GM19397 (cell line): ENCODE results near the gene PLXNA1.

Experiments used
- ATAC-seq: cut with Tn5 transposase; IDR thresholded peaks from one replicate; pipeline ENCODE4 v1.9.1; 2021; ENCODE audit warnings: mild to moderate bottlenecking, moderate library complexity; ENCODE audit not compliant: unreplicated experiment

Gene PLXNA1

GRCh38 chr3:126952983-126953660, 29.8 kb upstream of the PLXNA1 start:
- ATAC-seq: no peak

- ATAC-seq: peak; percentile 53
Observed at GRCh38 chr3:126954141-126954842, 28.6 kb upstream of the PLXNA1 start.

- peak; percentile 75 for ATAC-seq
Observed at GRCh38 chr3:126955004-126955790, 27.7 kb upstream of the PLXNA1 start.

GRCh38 chr3:126956361-126956760, 26.6 kb upstream of the PLXNA1 start:
- ATAC-seq: no peak

- no peak for ATAC-seq
Observed at GRCh38 chr3:126956866-126957650, 25.9 kb upstream of the PLXNA1 start.

GRCh38 chr3:126957776-126958637, 24.9 kb upstream of the PLXNA1 start:
- ATAC-seq: no peak

- no peak for ATAC-seq
Observed at GRCh38 chr3:126958638-126959085, 24.3 kb upstream of the PLXNA1 start.

- no peak for ATAC-seq
Observed at GRCh38 chr3:126959136-126959920, 23.6 kb upstream of the PLXNA1 start.

- ATAC-seq: no peak
Observed at GRCh38 chr3:126959921-126960603, 22.9 kb upstream of the PLXNA1 start.

GRCh38 chr3:126960604-126960995, 22.3 kb upstream of the PLXNA1 start:
- ATAC-seq: no peak

- ATAC-seq: no peak
Observed at GRCh38 chr3:126961191-126961790, 21.6 kb upstream of the PLXNA1 start.

- ATAC-seq: no peak
Observed at GRCh38 chr3:126961791-126962461, 21.0 kb upstream of the PLXNA1 start.

GRCh38 chr3:126962756-126963155, 20.2 kb upstream of the PLXNA1 start:
- ATAC-seq: no peak

GRCh38 chr3:126963261-126964190, 19.4 kb upstream of the PLXNA1 start:
- no peak for ATAC-seq

- ATAC-seq: no peak
Observed at GRCh38 chr3:126964261-126964660, 18.7 kb upstream of the PLXNA1 start.

GRCh38 chr3:126964950-126965349, 18.0 kb upstream of the PLXNA1 start:
- ATAC-seq: no peak
